ENCODE results near the gene LMTK3.

- no peak for TF ChIP-seq BRD4 (IDR thresholded peaks at IDR 0.05)
- TF ChIP-seq, protein P1, sequence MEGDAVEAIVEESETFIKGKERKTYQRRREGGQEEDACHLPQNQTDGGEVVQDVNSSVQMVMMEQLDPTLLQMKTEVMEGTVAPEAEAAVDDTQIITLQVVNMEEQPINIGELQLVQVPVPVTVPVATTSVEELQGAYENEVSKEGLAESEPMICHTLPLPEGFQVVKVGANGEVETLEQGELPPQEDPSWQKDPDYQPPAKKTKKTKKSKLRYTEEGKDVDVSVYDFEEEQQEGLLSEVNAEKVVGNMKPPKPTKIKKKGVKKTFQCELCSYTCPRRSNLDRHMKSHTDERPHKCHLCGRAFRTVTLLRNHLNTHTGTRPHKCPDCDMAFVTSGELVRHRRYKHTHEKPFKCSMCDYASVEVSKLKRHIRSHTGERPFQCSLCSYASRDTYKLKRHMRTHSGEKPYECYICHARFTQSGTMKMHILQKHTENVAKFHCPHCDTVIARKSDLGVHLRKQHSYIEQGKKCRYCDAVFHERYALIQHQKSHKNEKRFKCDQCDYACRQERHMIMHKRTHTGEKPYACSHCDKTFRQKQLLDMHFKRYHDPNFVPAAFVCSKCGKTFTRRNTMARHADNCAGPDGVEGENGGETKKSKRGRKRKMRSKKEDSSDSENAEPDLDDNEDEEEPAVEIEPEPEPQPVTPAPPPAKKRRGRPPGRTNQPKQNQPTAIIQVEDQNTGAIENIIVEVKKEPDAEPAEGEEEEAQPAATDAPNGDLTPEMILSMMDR (IDR thresholded peaks at IDR 0.05 in 2 of 3, conservative IDR thresholded peaks at IDR 0.05 in 1 of 3; ENCODE audit: insufficient read depth in 2 of 3, low read depth in 1 of 3, low read length in 3 of 3): no peak
- no peak for TF ChIP-seq GTF2F1 (IDR thresholded peaks at IDR 0.05; ENCODE audit: low read depth, low read length)
- TF ChIP-seq MYC (IDR thresholded peaks at IDR 0.05; ENCODE audit: low read depth, low read length): no peak
- no peak for TF ChIP-seq MYC (CRISPR knock-in tag; IDR thresholded peaks at IDR 0.05; ENCODE audit: borderline replicate concordance, low read depth)
- TF ChIP-seq ZNF324 (CRISPR knock-in tag; IDR thresholded peaks at IDR 0.05): no peak
- no peak for TF ChIP-seq KAT2B (IDR thresholded peaks at IDR 0.05; ENCODE audit: low read depth, low read length)
These were observed 28.5 kb upstream of the LMTK3 start for GRCh38 chr19:48540110-48540509.
